Liver (tissue), 9 donors: Measurements from ENCODE around the gene ADAM10. TPM values are rescaled to one million over a fixed set of nuclear protein-coding genes. Genes with fewer than 3 reads are reported as not detected.

Experiments used
- DNase-seq: peaks from one replicate; pipeline ENCODE4 v3.0.0-alpha.2; 2017; ENCODE audit warnings: low spot score
- H3K27ac ChIP-seq, 2 donors: one replicate each; pipeline ENCODE4 v1.7.0; 2013; ENCODE audit warnings: inconsistent platforms in 2 of 2, low read length in 2 of 2, control low read depth in 1 of 2, low read depth in 1 of 2, mild to moderate bottlenecking in 1 of 2
- H3K27me3 ChIP-seq, 4 donors: one replicate each; pipeline versions ENCODE4 v1.6.1 to v1.7.0; 2013; ENCODE audit warnings: low read length in 3 of 4, inconsistent platforms in 1 of 4, mild to moderate bottlenecking in 1 of 4, moderate library complexity in 1 of 4; ENCODE audit not compliant: control insufficient read depth in 4 of 4, insufficient read depth in 4 of 4
- H3K36me3 ChIP-seq, 4 donors: one replicate each; pipeline versions ENCODE4 v1.6.1 to v1.7.0; 2013; ENCODE audit warnings: low read length in 3 of 4, mild to moderate bottlenecking in 3 of 4, low read depth in 1 of 4, moderate library complexity in 1 of 4; ENCODE audit not compliant: control insufficient read depth in 4 of 4, insufficient read depth in 3 of 4
- H3K4me1 ChIP-seq, 4 donors: one replicate each; pipeline versions ENCODE4 v1.6.1 to v1.7.0; 2013; ENCODE audit warnings: low read length in 3 of 4, mild to moderate bottlenecking in 3 of 4, moderate library complexity in 1 of 4; ENCODE audit not compliant: control insufficient read depth in 4 of 4, insufficient read depth in 4 of 4
- H3K4me3 ChIP-seq, 3 donors: one replicate each; pipeline versions ENCODE4 v1.6.1 to v1.7.0; 2013; ENCODE audit warnings: low read length in 3 of 3, control low read depth in 1 of 3, low read depth in 1 of 3, mild to moderate bottlenecking in 1 of 3
- H3K9ac ChIP-seq, 2 donors: one replicate each; pipeline ENCODE4 v1.7.0; 2013; ENCODE audit warnings: low read length in 2 of 2, mild to moderate bottlenecking in 2 of 2, moderate library complexity in 2 of 2, control low read depth in 1 of 2, low read depth in 1 of 2
- H3K9me3 ChIP-seq, 4 donors: one replicate each; pipeline versions ENCODE4 v1.6.1 to v1.7.0; 2013; ENCODE audit warnings: low read length in 3 of 4; ENCODE audit not compliant: control insufficient read depth in 4 of 4
- ATF3 ChIP-seq: IDR thresholded peaks from 2 replicates; pipeline ENCODE4 v1.6.1; 2016; ENCODE audit warnings: antibody characterized with exemption
- CTCF ChIP-seq: fragments of 150-350 bp; IDR thresholded peaks from 2 replicates; pipeline ENCODE4 v1.5.1; 2017; ENCODE audit warnings: improper control_type of control experiment, low read depth, low read length; ENCODE audit not compliant: missing input control
- EGR1 ChIP-seq, 2 donors: IDR thresholded peaks; 2 replicates each; pipeline ENCODE4 v1.6.1; 2016 to 2018; ENCODE audit warnings: antibody characterized with exemption in 2 of 2, low read depth in 2 of 2
- FOXA1 ChIP-seq: IDR thresholded peaks from 2 replicates; pipeline ENCODE4 v1.6.1; 2016; ENCODE audit warnings: antibody characterized with exemption
- FOXA2 ChIP-seq: IDR thresholded peaks from 2 replicates; pipeline ENCODE4 v1.6.1; 2016; ENCODE audit warnings: antibody characterized with exemption
- GABPA ChIP-seq, 2 donors: IDR thresholded peaks in 1 of 2; conservative IDR thresholded peaks in 1 of 2; 2 replicates each; pipeline ENCODE4 v1.6.1; 2016; ENCODE audit warnings: antibody characterized with exemption in 2 of 2, mild to moderate bottlenecking in 1 of 2, moderate library complexity in 1 of 2
- HNF4A ChIP-seq, 2 donors: conservative IDR thresholded peaks; 2 replicates each; pipeline ENCODE4 v1.6.1; 2016; ENCODE audit warnings: antibody characterized with exemption in 2 of 2, mild to moderate bottlenecking in 2 of 2
- HNF4G ChIP-seq: IDR thresholded peaks from 2 replicates; pipeline ENCODE4 v1.6.1; 2016; ENCODE audit warnings: antibody characterized with exemption
- JUND ChIP-seq, 2 donors: IDR thresholded peaks; 2 replicates each; pipeline ENCODE4 v1.6.1; 2016; ENCODE audit warnings: antibody characterized with exemption in 2 of 2
- MAX ChIP-seq: IDR thresholded peaks from 2 replicates; pipeline ENCODE4 v1.6.1; 2016; ENCODE audit warnings: antibody characterized with exemption
- NR2F2 ChIP-seq: IDR thresholded peaks from 2 replicates; pipeline ENCODE4 v1.6.1; 2016; ENCODE audit warnings: antibody characterized with exemption
- RAD21 ChIP-seq, 2 donors: IDR thresholded peaks; 2 replicates each; pipeline ENCODE4 v1.6.1; 2016; ENCODE audit warnings: antibody characterized with exemption in 2 of 2, mild to moderate bottlenecking in 2 of 2
- REST ChIP-seq: IDR thresholded peaks from 2 replicates; pipeline ENCODE4 v1.6.1; 2016; ENCODE audit warnings: antibody characterized with exemption, mild to moderate bottlenecking
- RXRA ChIP-seq, 2 donors: IDR thresholded peaks; 2 replicates each; pipeline ENCODE4 v1.6.1; 2017 to 2018; ENCODE audit warnings: antibody characterized with exemption in 2 of 2, mild to moderate bottlenecking in 1 of 2
- SP1 ChIP-seq: IDR thresholded peaks from 2 replicates; pipeline ENCODE4 v1.6.1; 2018; ENCODE audit warnings: antibody characterized with exemption, mild to moderate bottlenecking
- TAF1 ChIP-seq: conservative IDR thresholded peaks from 2 replicates; pipeline ENCODE4 v1.6.1; 2016; ENCODE audit warnings: antibody characterized with exemption, mild to moderate bottlenecking
- YY1 ChIP-seq: IDR thresholded peaks from 2 replicates; pipeline ENCODE4 v1.6.1; 2016; ENCODE audit warnings: antibody characterized with exemption, mild to moderate bottlenecking
- ZBTB33 ChIP-seq: IDR thresholded peaks from 2 replicates; pipeline ENCODE4 v1.6.1; 2016; ENCODE audit warnings: antibody characterized with exemption
- WGBS: extraction: QIAGEN DNeasy Blood & Tissue Kit; methylation state at CpG from one replicate; pipeline ENCODE4 v1.1.7; 2013; 5-methylcytosine and 5-hydroxymethylcytosine counted together
- polyA plus RNA-seq, 2 donors: library from polyadenylated mRNA; stranded (reverse) in 1 of 2; unstranded in 1 of 2; fragments of 200-250 nt in 1 of 2; fragments of >200 nt in 1 of 2; fragmentation: Nextera tagmentation in 1 of 2; extraction: Ambion mirVana in 1 of 2; gene quantifications; one replicate each; pipeline versions ENCODE4 v1.2.1 to v1.2.3, GENCODE V29; 2013 to 2015
- total RNA-seq, 2 donors: library from RNA; depleted of rRNA; stranded (reverse); fragments of >200 nt; gene quantifications; one replicate each; pipeline ENCODE4 v1.2.3, GENCODE V29; 2014
- donor health status: healthy.
- donor health status: healthy.
- donor health status: healthy.
- donor health status: healthy.
- donor health status: healthy.

ADAM10 gene
- total and polyA plus RNA-seq, 4 donors, result 12.6 to 55.6 (median 34.6) TPM

GRCh38 chr15:58541410-58542087 is 208.0 kb downstream of the ADAM10 start:
- no peak for TF ChIP-seq YY1
- TF ChIP-seq SP1, result no peak
- TF ChIP-seq JUND (IDR thresholded peaks at IDR 0.05), result no peak
- TF ChIP-seq HNF4G, result no peak
- TF ChIP-seq EGR1 (IDR thresholded peaks at IDR 0.05; ENCODE audit: low read depth in 2 of 2), result no peak
- TF ChIP-seq RXRA (IDR thresholded peaks at IDR 0.05), result no peak
- TF ChIP-seq TAF1, result no peak
- no peak for TF ChIP-seq RAD21 (IDR thresholded peaks at IDR 0.05)
- TF ChIP-seq FOXA2, result no peak
- TF ChIP-seq NR2F2, result no peak
- no peak for TF ChIP-seq REST
- no peak for TF ChIP-seq FOXA1
- no peak for TF ChIP-seq CTCF
- no peak for TF ChIP-seq ZBTB33
- TF ChIP-seq HNF4A (conservative IDR thresholded peaks at IDR 0.05), result no peak
- no peak for TF ChIP-seq MAX
- no peak for TF ChIP-seq ATF3
- TF ChIP-seq GABPA (IDR thresholded peaks at IDR 0.05 in 1 of 2, conservative IDR thresholded peaks at IDR 0.05 in 1 of 2), result no peak
- no peak for DNase-seq
- WGBS, result 94% methylated on average over 22 of the region's 22 CpGs

More at GRCh38 chr15:58541410-58542087, 208.0 kb downstream of the ADAM10 start:
- Histone ChIP-seq H3K36me3 (peaks cover 3 to 33% (median 16%) of the 10 kb centered on the region in 4 donors), H3K27me3 (no peaks in the 10 kb centered on the region), H3K4me3 (no peak overlapping the region), H3K9me3 (no peaks in the 10 kb centered on the region), H3K4me1 (peaks cover 0 to 6% (median 4%) of the 10 kb centered on the region in 4 donors), H3K27ac (no peak overlapping the region), H3K9ac (no peak overlapping the region)
